SU-DHL-6 (cell line): ENCODE data around the gene BABAM1.
A peak's percentile ranks its signal among the peaks of the same experiment; 100 is the strongest.

Source experiments
- H2AFZ ChIP-seq: fragments of 200-600 bp; sonication (generic); 2 replicates; pipeline ENCODE4 v1.6.1; 2014; ENCODE audit warnings: low read depth, mild to moderate bottlenecking, moderate library complexity, mixed read lengths, antibody characterized with exemption, low read length; ENCODE audit not compliant: severe bottlenecking
- H3F3A ChIP-seq: fragments of 200-600 bp; shearing (Covaris generic); 2 replicates; pipeline ENCODE4 v1.6.0; 2016; ENCODE audit warnings: antibody characterized with exemption, mild to moderate bottlenecking; ENCODE audit not compliant: insufficient read depth
- H3K27ac ChIP-seq: fragments of 200-600 bp; sonication (generic); 2 replicates; pipeline ENCODE4 v1.5.1; 2016; ENCODE audit warnings: low read depth, mild to moderate bottlenecking, low read length, moderate library complexity, mixed read lengths
- H3K27me3 ChIP-seq: fragments of 200-600 bp; sonication (generic), shearing (Covaris generic); 2 replicates; pipeline ENCODE4 v1.6.0; 2014; ENCODE audit warnings: mild to moderate bottlenecking, low read length
- H3K36me3 ChIP-seq: fragments of 200-600 bp; sonication (generic); 2 replicates; pipeline ENCODE4 v1.6.1; 2014; ENCODE audit warnings: mild to moderate bottlenecking, low read length, mixed read lengths
- H3K4me2 ChIP-seq: fragments of 300-600, 200-600 bp; shearing (Covaris generic), sonication (generic); 2 replicates; pipeline ENCODE4 v1.6.0; 2014; ENCODE audit warnings: low read length, low read depth, mild to moderate bottlenecking; ENCODE audit not compliant: poor library complexity, severe bottlenecking
- H3K4me3 ChIP-seq: fragments of 200-600 bp; sonication (generic); 2 replicates; pipeline ENCODE4 v1.5.1; 2014; ENCODE audit warnings: antibody characterized with exemption, low read length, mild to moderate bottlenecking, mixed read lengths; ENCODE audit not compliant: insufficient read depth, poor library complexity, severe bottlenecking
- H3K79me2 ChIP-seq: fragments of 200-600 bp; sonication (generic); 2 replicates; pipeline ENCODE4 v1.6.1; 2014; ENCODE audit warnings: mild to moderate bottlenecking, low read length, moderate library complexity; ENCODE audit not compliant: insufficient read depth
- H3K9ac ChIP-seq: fragments of 200-600 bp; sonication (generic); 2 replicates; pipeline ENCODE4 v1.7.0; 2014; ENCODE audit warnings: mild to moderate bottlenecking, low read length
- H3K9me2 ChIP-seq: fragments of 200-600 bp; sonication (generic); replicated peaks from 2 replicates; pipeline ENCODE4 v1.6.1; 2014; ENCODE audit warnings: low read length; ENCODE audit not compliant: insufficient read depth
- H3K9me3 ChIP-seq: fragments of 200-600 bp; sonication (generic); 2 replicates; pipeline ENCODE4 v1.6.1; 2014; ENCODE audit warnings: low read length, mixed read lengths; ENCODE audit not compliant: insufficient read depth
- H4K20me1 ChIP-seq: fragments of 200-600 bp; sonication (generic); 2 replicates; pipeline ENCODE4 v1.6.1; 2014; ENCODE audit warnings: low read depth, mild to moderate bottlenecking, antibody characterized with exemption, low read length, moderate library complexity, mixed read lengths
- EZH2phosphoT487 ChIP-seq: fragments of 200-600 bp; sonication (generic), shearing (Covaris generic); conservative IDR thresholded peaks from 2 replicates; pipeline ENCODE4 v1.6.1; 2018; ENCODE audit warnings: mild to moderate bottlenecking, antibody characterized with exemption, low read length, moderate library complexity, mixed read lengths
- TF ChIP-seq, protein P1 (sequence below): fragments of 200-600 bp; sonication (generic); IDR thresholded peaks from one replicate; pipeline ENCODE4 v1.5.1; 2017; ENCODE audit warnings: antibody characterized with exemption, mild to moderate bottlenecking, low read length, moderate library complexity; ENCODE audit not compliant: insufficient read depth, poor library complexity, severe bottlenecking

Gene BABAM1

DNA sequence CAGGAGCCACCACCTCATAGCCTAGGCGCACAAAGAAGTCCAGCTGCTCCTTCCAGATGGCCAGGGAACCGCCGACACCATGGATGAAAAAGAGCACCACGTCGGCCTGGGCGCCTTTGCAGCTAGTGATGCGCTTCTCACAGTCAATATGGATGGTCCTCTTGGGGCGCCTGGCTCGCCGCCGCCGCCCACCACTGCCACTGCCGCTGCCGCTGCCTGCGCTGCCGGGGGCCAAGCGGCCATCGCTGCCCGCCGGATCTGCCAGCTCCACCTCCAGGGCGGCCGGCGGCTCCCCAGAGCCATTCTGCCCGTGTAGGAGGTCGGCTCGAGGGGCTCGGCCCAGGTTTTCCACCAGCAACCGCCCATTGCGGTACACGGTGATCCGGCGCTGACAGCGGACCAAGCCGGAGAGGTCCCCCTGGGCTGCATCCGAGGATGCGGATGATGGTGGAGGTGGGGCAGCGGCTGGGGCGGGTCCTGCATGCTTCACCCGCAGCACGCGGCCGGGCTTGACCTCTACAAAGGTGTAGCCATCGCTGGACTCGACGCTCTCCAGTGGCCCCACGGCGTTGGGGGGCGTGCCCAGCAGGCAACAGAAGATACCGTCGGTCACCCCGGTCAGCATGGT lies 33.9 kb downstream of the BABAM1 start:
- Histone ChIP-seq H3K4me2 (no peak overlapping the region), H3K9me3 (no peaks in the 10 kb centered on the region), H3F3A (peaks cover 25% of the 10 kb centered on the region), H3K27me3 (no peaks in the 10 kb centered on the region), H3K9ac (no peak overlapping the region), H2AFZ (no peak overlapping the region), H3K79me2 (no peaks in the 10 kb centered on the region; the same call in 1 of the 2 replicates), H3K9me2 (no peaks in the 10 kb centered on the region), H3K27ac (no peak overlapping the region), H3K36me3 (peaks cover 4% of the 10 kb centered on the region; the same call in 1 of the 2 replicates), H4K20me1 (no peaks in the 10 kb centered on the region), H3K4me3 (no peak overlapping the region)
- TF ChIP-seq EZH2phosphoT487, result no peak

DNA sequence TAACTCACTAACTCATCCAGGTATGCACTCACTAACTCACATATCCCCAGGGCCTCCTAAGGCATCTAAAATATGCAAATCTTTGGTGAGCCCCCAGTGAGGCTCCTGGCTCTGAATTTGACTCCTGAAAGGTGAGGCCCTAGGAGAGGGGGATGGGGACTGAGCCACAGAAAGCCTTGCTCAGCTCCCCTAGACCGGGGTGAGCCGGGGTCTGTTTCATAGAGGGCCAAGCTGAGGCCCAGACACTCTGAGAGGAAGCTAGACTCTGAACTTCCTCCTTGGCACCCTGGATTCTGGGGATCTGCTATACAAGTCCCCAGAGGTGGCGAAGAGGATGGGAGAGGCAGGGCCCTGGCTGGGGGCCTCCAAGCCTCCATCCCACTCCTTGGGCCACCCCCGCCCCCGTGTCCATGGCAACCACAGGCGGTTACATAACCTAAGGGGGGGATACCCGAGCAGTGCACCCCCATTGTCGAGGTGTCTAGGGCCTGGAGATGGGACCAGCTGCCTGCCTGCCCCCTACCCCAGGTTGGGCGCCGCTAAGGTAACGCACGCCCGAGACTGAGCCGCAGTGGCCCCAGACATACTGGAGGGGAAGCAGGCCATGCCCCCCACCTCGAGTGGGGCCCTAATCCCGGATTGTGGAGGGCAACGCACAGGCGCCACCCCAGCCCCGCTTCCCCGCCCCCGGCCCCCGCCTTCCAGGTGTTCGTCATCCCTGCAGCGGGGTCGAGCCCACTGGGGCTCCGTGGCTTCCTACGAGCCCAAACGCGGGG lies 35.3 kb downstream of the BABAM1 start:
- Histone ChIP-seq H3K9me2 (no peaks in the 10 kb centered on the region), H3K79me2 (peaks cover 8% of the 10 kb centered on the region; the same call in 1 of the 2 replicates), H3K27ac (peak overlapping the region; percentile 71), H3K36me3 (peaks cover 4% of the 10 kb centered on the region; the same call in 1 of the 2 replicates), H3F3A (peaks cover 25% of the 10 kb centered on the region), H3K27me3 (no peaks in the 10 kb centered on the region), H3K4me3 (peak overlapping the region; percentile 79), H3K9ac (peak overlapping the region; percentile 76), H3K4me2 (peak overlapping the region; percentile 85), H3K9me3 (no peaks in the 10 kb centered on the region), H2AFZ (peak overlapping the region; percentile 72), H4K20me1 (no peaks in the 10 kb centered on the region)
- TF ChIP-seq, protein P1, sequence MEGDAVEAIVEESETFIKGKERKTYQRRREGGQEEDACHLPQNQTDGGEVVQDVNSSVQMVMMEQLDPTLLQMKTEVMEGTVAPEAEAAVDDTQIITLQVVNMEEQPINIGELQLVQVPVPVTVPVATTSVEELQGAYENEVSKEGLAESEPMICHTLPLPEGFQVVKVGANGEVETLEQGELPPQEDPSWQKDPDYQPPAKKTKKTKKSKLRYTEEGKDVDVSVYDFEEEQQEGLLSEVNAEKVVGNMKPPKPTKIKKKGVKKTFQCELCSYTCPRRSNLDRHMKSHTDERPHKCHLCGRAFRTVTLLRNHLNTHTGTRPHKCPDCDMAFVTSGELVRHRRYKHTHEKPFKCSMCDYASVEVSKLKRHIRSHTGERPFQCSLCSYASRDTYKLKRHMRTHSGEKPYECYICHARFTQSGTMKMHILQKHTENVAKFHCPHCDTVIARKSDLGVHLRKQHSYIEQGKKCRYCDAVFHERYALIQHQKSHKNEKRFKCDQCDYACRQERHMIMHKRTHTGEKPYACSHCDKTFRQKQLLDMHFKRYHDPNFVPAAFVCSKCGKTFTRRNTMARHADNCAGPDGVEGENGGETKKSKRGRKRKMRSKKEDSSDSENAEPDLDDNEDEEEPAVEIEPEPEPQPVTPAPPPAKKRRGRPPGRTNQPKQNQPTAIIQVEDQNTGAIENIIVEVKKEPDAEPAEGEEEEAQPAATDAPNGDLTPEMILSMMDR, result no peak
- TF ChIP-seq EZH2phosphoT487, result no peak

DNA sequence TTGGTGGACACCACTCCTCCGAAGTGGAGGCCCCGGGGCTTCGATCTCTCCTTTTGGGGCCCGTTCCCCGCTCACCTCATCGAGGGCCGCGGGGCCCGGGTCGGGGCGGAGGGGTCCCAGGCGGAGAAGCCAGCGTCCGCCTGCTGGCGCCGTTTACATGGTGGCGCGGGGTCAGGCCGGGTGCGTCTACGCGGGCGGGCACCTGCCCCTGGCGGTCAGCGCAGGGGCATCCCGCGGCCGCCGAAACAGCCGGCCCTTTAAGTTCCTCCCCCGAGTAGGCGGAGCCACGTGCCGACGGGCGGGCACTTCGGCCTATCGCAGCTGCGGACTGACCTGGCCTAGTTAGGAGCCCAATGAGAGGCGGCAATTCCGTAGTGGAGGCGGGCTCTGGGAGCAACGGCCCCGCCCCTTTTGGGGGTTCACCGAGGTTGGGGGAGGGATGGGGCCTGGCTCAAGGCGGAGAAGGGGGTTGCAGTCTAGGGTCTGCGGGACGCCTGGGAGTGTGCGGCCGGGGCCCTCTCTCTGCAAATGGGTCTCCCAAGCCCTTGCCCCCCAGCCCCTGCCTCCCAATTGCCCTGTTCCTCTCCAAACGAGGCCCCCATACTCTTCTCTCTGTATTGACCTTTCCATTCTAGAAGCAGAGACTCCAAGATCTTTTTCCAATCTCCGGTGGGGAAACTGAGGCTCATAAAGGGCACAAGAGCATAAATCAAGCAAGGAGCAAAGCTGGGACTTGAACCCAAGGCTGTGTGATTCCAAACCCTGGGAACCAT lies 36.1 kb downstream of the BABAM1 start, which contains the start of gene ABHD8:
Gene ABHD8 (minus strand): TSS at position 259 of the 773 bp plus-strand sequence. CDS start 1,809 bp downstream, outside the sequence.
- TF ChIP-seq, protein P1, result peak; percentile 17
- no peak for TF ChIP-seq EZH2phosphoT487
- H3K27ac ChIP-seq, result peak within 1 kb of the TSS; percentile 71
- peaks cover under 1% of the 10 kb centered on the region; the same call in 1 of the 2 replicates for H3K36me3 ChIP-seq
- peak within 1 kb of the TSS; percentile 76 for H3K9ac ChIP-seq
- H3F3A ChIP-seq, result peaks cover 25% of the 10 kb centered on the region
- peak within 1 kb of the TSS; percentile 72 for H2AFZ ChIP-seq
- H3K27me3 ChIP-seq, result no peaks in the 10 kb centered on the region
- H3K4me2 ChIP-seq, result peak within 1 kb of the TSS; percentile 85
- H3K9me2 ChIP-seq, result no peaks in the 10 kb centered on the region
- peak within 1 kb of the TSS; percentile 79 for H3K4me3 ChIP-seq
- no peaks in the 10 kb centered on the region for H3K9me3 ChIP-seq
- no peaks in the 10 kb centered on the region for H4K20me1 ChIP-seq
- peaks cover 8% of the 10 kb centered on the region; the same call in 1 of the 2 replicates for H3K79me2 ChIP-seq
